ENCODE data around the gene MYH3. TPM values are rescaled to one million over a fixed set of nuclear protein-coding genes. Genes with fewer than 3 reads are reported as not detected.
A peak's percentile ranks its signal among the peaks of the same experiment; 100 is the strongest.
"Not testable (repeated sequence)": the region's sequence is repeated elsewhere in the genome, so short reads cannot be mapped to it uniquely, and the experiment has no call there.

Gene MYH3
- 0.45 and 1.1 TPM in 2 replicates for total RNA-seq (ENCODE audit: low replicate concordance)

GRCh38 chr17:10657148-10657547 is at the start of gene MYH3:
Gene MYH3, minus strand, starts transcription at chr17:10657309. Its CDS starts 2,245 bp downstream, at chr17:10655064.
- TF ChIP-seq CTCF (IDR thresholded peaks at IDR 0.05; ENCODE audit: insufficient read depth, low read length): no peak
- no peak within 1 kb of the TSS for H3K4me3 ChIP-seq (ENCODE audit: low read depth, low read length)
- DNase-seq (ENCODE audit: low read depth): no peak

- no peak for DNase-seq (ENCODE audit: low read depth)
- no peak overlapping the region for H3K4me3 ChIP-seq (ENCODE audit: low read depth, low read length)
- no peak for TF ChIP-seq CTCF (IDR thresholded peaks at IDR 0.05; ENCODE audit: insufficient read depth, low read length)
Measured at GRCh38 chr17:10705727-10706126, 48.6 kb upstream of the MYH3 start.

GRCh38 chr17:10702574-10702973 is 45.5 kb upstream of the MYH3 start:
- TF ChIP-seq CTCF (IDR thresholded peaks at IDR 0.05; ENCODE audit: insufficient read depth, low read length): no peak
- no peak overlapping the region for H3K4me3 ChIP-seq (ENCODE audit: low read depth, low read length)
- DNase-seq (ENCODE audit: low read depth): peak; percentile 33

- DNase-seq (ENCODE audit: low read depth): no peak
- no peak overlapping the region for H3K4me3 ChIP-seq (ENCODE audit: low read depth, low read length)
- TF ChIP-seq CTCF (IDR thresholded peaks at IDR 0.05; ENCODE audit: insufficient read depth, low read length): no peak
Measured at GRCh38 chr17:10699856-10700255, 42.7 kb upstream of the MYH3 start.

- peak overlapping the region; percentile 93 for H3K4me3 ChIP-seq (ENCODE audit: low read depth, low read length)
- peak; percentile 46 for DNase-seq (ENCODE audit: low read depth)
- no peak for TF ChIP-seq CTCF (IDR thresholded peaks at IDR 0.05; ENCODE audit: insufficient read depth, low read length)
Measured at GRCh38 chr17:10698096-10698818, 41.1 kb upstream of the MYH3 start.

- TF ChIP-seq CTCF (IDR thresholded peaks at IDR 0.05; ENCODE audit: insufficient read depth, low read length): peak; percentile 46
- H3K4me3 ChIP-seq (ENCODE audit: low read depth, low read length): peak within 1 kb of the TSS; percentile 93
- peak; percentile 92 for DNase-seq (ENCODE audit: low read depth)
Measured at GRCh38 chr17:10697092-10698081, 40.3 kb upstream of the MYH3 start, which contains the start of the genes ADPRM and SCO1. Gene ADPRM, plus strand, starts transcription at chr17:10697594. Its CDS starts 7,333 bp downstream, at chr17:10704927. Gene SCO1, minus strand, starts transcription at chr17:10697533. Its CDS starts 26 bp downstream, at chr17:10697507.

- peak overlapping the region; percentile 93 for H3K4me3 ChIP-seq (ENCODE audit: low read depth, low read length)
Measured at GRCh38 chr17:10695875-10696407, 38.8 kb upstream of the MYH3 start.

More at GRCh38 chr17:10695875-10696407, 38.8 kb upstream of the MYH3 start:
- DNase-seq (ENCODE audit: low read depth): not testable (repeated sequence)

All from fibroblast of the aortic adventitia (primary cell).